HG03108 (cell line): ENCODE results near the gene KCNH8.

Experiments used
- ATAC-seq: cut with Tn5 transposase; IDR thresholded peaks from one replicate; pipeline ENCODE4 v1.9.1; 2021; ENCODE audit warnings: moderate library complexity; ENCODE audit not compliant: unreplicated experiment

KCNH8 gene

GRCh38 chr3:19248143-19248542, 99.8 kb downstream of the KCNH8 start:
- ATAC-seq: no peak

- no peak for ATAC-seq
Measured at GRCh38 chr3:19248767-19249166, 100.5 kb downstream of the KCNH8 start.

- no peak for ATAC-seq
Measured at GRCh38 chr3:19250959-19251610, 102.8 kb downstream of the KCNH8 start.

GRCh38 chr3:19254189-19254588, 105.9 kb downstream of the KCNH8 start:
- ATAC-seq: no peak

GRCh38 chr3:19254784-19255338, 106.6 kb downstream of the KCNH8 start:
- no peak for ATAC-seq

GRCh38 chr3:19256313-19256712, 108.0 kb downstream of the KCNH8 start:
- no peak for ATAC-seq

GRCh38 chr3:19263606-19264005, 115.3 kb downstream of the KCNH8 start:
- no peak for ATAC-seq

- no peak for ATAC-seq
Measured at GRCh38 chr3:19264424-19264823, 116.1 kb downstream of the KCNH8 start.

- no peak for ATAC-seq
Measured at GRCh38 chr3:19267040-19267439, 118.7 kb downstream of the KCNH8 start.

GRCh38 chr3:19270481-19270880, 122.2 kb downstream of the KCNH8 start:
- no peak for ATAC-seq

GRCh38 chr3:19272296-19272695, 124.0 kb downstream of the KCNH8 start:
- ATAC-seq: no peak

- ATAC-seq: no peak
Measured at GRCh38 chr3:19273091-19273490, 124.8 kb downstream of the KCNH8 start.

GRCh38 chr3:19274576-19274975, 126.3 kb downstream of the KCNH8 start:
- no peak for ATAC-seq

- ATAC-seq: no peak
Measured at GRCh38 chr3:19284974-19285373, 136.7 kb downstream of the KCNH8 start.

- no peak for ATAC-seq
Measured at GRCh38 chr3:19293295-19293694, 145.0 kb downstream of the KCNH8 start.

- no peak for ATAC-seq
Measured at GRCh38 chr3:19295208-19295607, 146.9 kb downstream of the KCNH8 start.

- ATAC-seq: no peak
Measured at GRCh38 chr3:19331931-19332330, 183.6 kb downstream of the KCNH8 start.

- no peak for ATAC-seq
Measured at GRCh38 chr3:19334120-19334519, 185.8 kb downstream of the KCNH8 start.

GRCh38 chr3:19338769-19339168, 190.5 kb downstream of the KCNH8 start:
- no peak for ATAC-seq

GRCh38 chr3:19342389-19342788, 194.1 kb downstream of the KCNH8 start:
- ATAC-seq: no peak

- ATAC-seq: no peak
Measured at GRCh38 chr3:19346759-19347158, 198.4 kb downstream of the KCNH8 start.

GRCh38 chr3:19347671-19348070, 199.4 kb downstream of the KCNH8 start:
- no peak for ATAC-seq

GRCh38 chr3:19348500-19348899, 200.2 kb downstream of the KCNH8 start:
- no peak for ATAC-seq
